ENCODE measurements around the gene ZNF236. TPM values are rescaled to one million over a fixed set of nuclear protein-coding genes. Genes with fewer than 3 reads are reported as not detected.

ZNF236 gene
- total and polyA plus RNA-seq, 2 experiments from 2014 or later, result 7.4 to 8.2 TPM

- Histone ChIP-seq H2AFZ (no peak overlapping the region), H3K4me2 (no peak overlapping the region), H3K4me3 (no peak overlapping the region), H3K27me3 (no peaks in the 10 kb centered on the region), H3K36me3 (replicated peaks; ENCODE audit: insufficient read depth, low read depth) (no peaks in the 10 kb centered on the region), H3K79me2 (no peaks in the 10 kb centered on the region), H3K4me1 (ENCODE audit: insufficient read depth) (no peaks in the 10 kb centered on the region), H3K9me3 (ENCODE audit: low read depth) (no peaks in the 10 kb centered on the region), H3K9me2 (replicated peaks; ENCODE audit: insufficient read depth) (no peaks in the 10 kb centered on the region), H4K20me1 (ENCODE audit: insufficient read depth, poor library complexity, severe bottlenecking) (no peaks in the 10 kb centered on the region), H3K27ac (no peak overlapping the region)
- 91% methylated on average over 12 of the region's 12 CpGs for WGBS (ENCODE audit: low lambda C conversion rate, missing lambda C conversion rate)
- TF ChIP-seq CTCF (IDR thresholded peaks at IDR 0.05; ENCODE audit: poor library complexity), result no peak
- TF ChIP-seq EZH2 (IDR thresholded peaks at IDR 0.05; ENCODE audit: borderline replicate concordance), result no peak
- no peak for TF ChIP-seq EZH2phosphoT487 (IDR thresholded peaks at IDR 0.05; ENCODE audit: low read depth, severe bottlenecking, unreplicated experiment)
- no peak for DNase-seq (ENCODE audit: low spot score)
Measured at GRCh38 chr18:76951456-76952247, 129.3 kb downstream of the ZNF236 start.

- no peak overlapping the region for H3K4me2 ChIP-seq
- no peak for DNase-seq (ENCODE audit: low spot score)
- no peaks in the 10 kb centered on the region for H4K20me1 ChIP-seq (ENCODE audit: insufficient read depth, poor library complexity, severe bottlenecking)
- TF ChIP-seq EZH2 (IDR thresholded peaks at IDR 0.05; ENCODE audit: borderline replicate concordance), result no peak
- TF ChIP-seq CTCF (IDR thresholded peaks at IDR 0.05; ENCODE audit: poor library complexity), result no peak
- TF ChIP-seq EZH2phosphoT487 (IDR thresholded peaks at IDR 0.05; ENCODE audit: low read depth, severe bottlenecking, unreplicated experiment), result no peak
- no peaks in the 10 kb centered on the region for H3K79me2 ChIP-seq
- H3K4me1 ChIP-seq (ENCODE audit: insufficient read depth), result no peaks in the 10 kb centered on the region
- no peaks in the 10 kb centered on the region for H3K9me3 ChIP-seq (ENCODE audit: low read depth)
- no peaks in the 10 kb centered on the region for H3K36me3 ChIP-seq (replicated peaks; ENCODE audit: insufficient read depth, low read depth)
- WGBS (ENCODE audit: low lambda C conversion rate, missing lambda C conversion rate), result 88% methylated on average over 4 of the region's 4 CpGs
- H3K27ac ChIP-seq, result no peak overlapping the region
- no peaks in the 10 kb centered on the region for H3K9me2 ChIP-seq (replicated peaks; ENCODE audit: insufficient read depth)
- H3K4me3 ChIP-seq, result no peak overlapping the region
- H2AFZ ChIP-seq, result no peak overlapping the region
- H3K27me3 ChIP-seq, result no peaks in the 10 kb centered on the region
Measured at GRCh38 chr18:76952747-76953146, 130.4 kb downstream of the ZNF236 start.

- H2AFZ ChIP-seq, result no peak overlapping the region
- no peak overlapping the region for H3K4me3 ChIP-seq
- no peak for DNase-seq (ENCODE audit: low spot score)
- WGBS (ENCODE audit: low lambda C conversion rate, missing lambda C conversion rate), result 80% methylated on average over 6 of the region's 6 CpGs
- H4K20me1 ChIP-seq (ENCODE audit: insufficient read depth, poor library complexity, severe bottlenecking), result no peaks in the 10 kb centered on the region
- H3K9me2 ChIP-seq (replicated peaks; ENCODE audit: insufficient read depth), result no peaks in the 10 kb centered on the region
- TF ChIP-seq EZH2phosphoT487 (IDR thresholded peaks at IDR 0.05; ENCODE audit: low read depth, severe bottlenecking, unreplicated experiment) (no peak), CTCF (IDR thresholded peaks at IDR 0.05; ENCODE audit: poor library complexity) (no peak), EZH2 (IDR thresholded peaks at IDR 0.05; ENCODE audit: borderline replicate concordance) (no peak)
- H3K79me2 ChIP-seq, result no peaks in the 10 kb centered on the region
- no peak overlapping the region for H3K27ac ChIP-seq
- H3K4me2 ChIP-seq, result no peak overlapping the region
- H3K9me3 ChIP-seq (ENCODE audit: low read depth), result no peaks in the 10 kb centered on the region
- no peaks in the 10 kb centered on the region for H3K4me1 ChIP-seq (ENCODE audit: insufficient read depth)
- no peaks in the 10 kb centered on the region for H3K36me3 ChIP-seq (replicated peaks; ENCODE audit: insufficient read depth, low read depth)
- H3K27me3 ChIP-seq, result no peaks in the 10 kb centered on the region
Measured at GRCh38 chr18:76953156-76953555, 130.8 kb downstream of the ZNF236 start.
